IMR-90 (cell line): ENCODE results near the gene KMT5C. TPM values are rescaled to one million over a fixed set of nuclear protein-coding genes. Genes with fewer than 3 reads are reported as not detected.

Experiments used
- ATAC-seq: fragments of 200-7000 bp; cut with Tn5 transposase; 2 replicates; pipeline ENCODE4 v1.9.1; 2020; ENCODE audit warnings: low read depth, mild to moderate bottlenecking, moderate library complexity
- BruUV-seq: library from RNA; stranded (reverse); fragments of 400-500 nt; replicated peaks from 2 replicates; lab custom pipeline; 2021; lab: Mats Ljungman, UMichigan
- CTCF ChIA-PET: fragments of 300-600 bp; formaldehyde crosslinking; extraction: SDS; loops from one replicate; lab custom pipeline; 2021; ENCODE audit warnings: antibody characterized with exemption; lab: Yijun Ruan, JAX
- POLR2A ChIA-PET: fragments of 300-600 bp; sonication (Branson Sonifier 250); formaldehyde crosslinking; loops from one replicate; lab custom pipeline; 2022; ENCODE audit warnings: antibody characterized with exemption; ENCODE audit not compliant: unreplicated experiment; lab: Charles Lee
- DNase-seq: peaks from one replicate; pipeline ENCODE4 v3.0.0; 2013
- H2AFZ ChIP-seq: replicated peaks from 2 replicates; pipeline ENCODE3; 2013; ENCODE audit warnings: low read length, mild to moderate bottlenecking; ENCODE audit not compliant: poor library complexity
- H2AK5ac ChIP-seq: 2 replicates; pipeline ENCODE4 v1.6.1; 2013; ENCODE audit warnings: low read depth, low read length, inconsistent platforms
- H2AK9ac ChIP-seq: replicated peaks from 2 replicates; pipeline ENCODE3; 2013; ENCODE audit warnings: mild to moderate bottlenecking, low read depth, low read length, moderate library complexity; ENCODE audit not compliant: poor library complexity
- H2BK120ac ChIP-seq: 2 replicates; pipeline ENCODE4 v1.6.1; 2013; ENCODE audit warnings: low read depth, low read length, inconsistent platforms
- H2BK15ac ChIP-seq: 3 replicates; pipeline ENCODE4 v1.6.1; 2013; ENCODE audit warnings: low read depth, low read length, inconsistent platforms
- H2BK20ac ChIP-seq: 2 replicates; pipeline ENCODE4 v1.6.1; 2013; ENCODE audit warnings: low read depth, mild to moderate bottlenecking, inconsistent platforms, low read length, moderate library complexity
- H2BK5ac ChIP-seq: 2 replicates; pipeline ENCODE4 v1.6.1; 2013; ENCODE audit warnings: mild to moderate bottlenecking, low read depth, low read length, inconsistent platforms; ENCODE audit not compliant: poor library complexity, severe bottlenecking
- H3K14ac ChIP-seq: replicated peaks from 2 replicates; pipeline ENCODE4 v1.6.1; 2013; ENCODE audit warnings: low read depth, low read length, inconsistent platforms
- H3K18ac ChIP-seq: 2 replicates; pipeline ENCODE4 v1.6.1; 2013; ENCODE audit warnings: low read depth, low read length, control low read depth
- H3K23ac ChIP-seq: 2 replicates; pipeline ENCODE4 v1.6.1; 2013; ENCODE audit warnings: low read depth, low read length, inconsistent platforms
- H3K27ac ChIP-seq: 2 replicates; pipeline ENCODE4 v1.5.1; 2013; ENCODE audit warnings: mild to moderate bottlenecking, control low read depth, low read length; ENCODE audit not compliant: insufficient read depth
- H3K27me3 ChIP-seq: 2 replicates; pipeline ENCODE4 v1.6.1; 2013; ENCODE audit warnings: low read length; ENCODE audit not compliant: control insufficient read depth, insufficient read depth
- H3K36me3 ChIP-seq: 2 replicates; pipeline ENCODE4 v1.6.1; 2013; ENCODE audit warnings: low read length, mixed read lengths; ENCODE audit not compliant: control insufficient read depth, insufficient read depth
- H3K4ac ChIP-seq: 2 replicates; pipeline ENCODE4 v1.6.1; 2013; ENCODE audit warnings: low read depth, low read length, inconsistent platforms
- H3K4me1 ChIP-seq: 2 replicates; pipeline ENCODE4 v1.6.1; 2013; ENCODE audit warnings: low read length, mixed read lengths; ENCODE audit not compliant: control insufficient read depth, insufficient read depth
- H3K4me2 ChIP-seq: 2 replicates; pipeline ENCODE4 v1.6.1; 2013; ENCODE audit warnings: low read depth, mild to moderate bottlenecking, control low read depth, low read length, moderate library complexity
- H3K4me3 ChIP-seq: 2 replicates; pipeline ENCODE4 v1.5.1; 2013; ENCODE audit warnings: low read depth, mild to moderate bottlenecking, control low read depth, low read length, moderate library complexity; ENCODE audit not compliant: insufficient read depth
- H3K56ac ChIP-seq: 2 replicates; pipeline ENCODE4 v1.6.1; 2013; ENCODE audit warnings: low read length, inconsistent platforms; ENCODE audit not compliant: insufficient read depth; ENCODE audit errors: extremely low read depth
- H3K79me1 ChIP-seq, 2 experiments: 2 replicates each; pipeline ENCODE4 v1.6.1; 2013; ENCODE audit warnings: low read length in 2 of 2, inconsistent platforms in 1 of 2, low read depth in 1 of 2
- H3K9ac ChIP-seq: 2 replicates; pipeline ENCODE4 v1.6.1; 2013; ENCODE audit warnings: low read depth, low read length, control low read depth
- H3K9me1 ChIP-seq: 2 replicates; pipeline ENCODE4 v1.6.1; 2013; ENCODE audit warnings: low read length, inconsistent platforms; ENCODE audit not compliant: insufficient read depth
- H3K9me3 ChIP-seq: 2 replicates; pipeline ENCODE4 v1.6.1; 2013; ENCODE audit warnings: low read length; ENCODE audit not compliant: control insufficient read depth, insufficient read depth
- H4K20me1 ChIP-seq: 2 replicates; pipeline ENCODE4 v1.6.1; 2013; ENCODE audit warnings: low read length, inconsistent platforms; ENCODE audit not compliant: insufficient read depth
- H4K5ac ChIP-seq: 2 replicates; pipeline ENCODE4 v1.6.1; 2013; ENCODE audit warnings: mild to moderate bottlenecking, low read depth, low read length, control low read depth
- H4K8ac ChIP-seq, 2 experiments: 2 replicates each; pipeline ENCODE4 v1.6.1; 2013; ENCODE audit warnings: low read depth in 2 of 2, low read length in 2 of 2, control low read depth in 1 of 2, inconsistent platforms in 1 of 2
- H4K91ac ChIP-seq: 2 replicates; pipeline ENCODE4 v1.6.1; 2013; ENCODE audit warnings: low read depth, low read length, inconsistent platforms; ENCODE audit not compliant: insufficient read depth
- BHLHE40 ChIP-seq: fragments of 150-350 bp; IDR thresholded peaks from 2 replicates; pipeline ENCODE4 v1.6.1; 2016; ENCODE audit warnings: mild to moderate bottlenecking, low read depth, low read length
- CHD1 ChIP-seq: IDR thresholded peaks from 2 replicates; pipeline ENCODE4 v1.6.1; 2012; ENCODE audit warnings: low read depth, low read length, improper control_type of control experiment
- FOS ChIP-seq: fragments of 150-350 bp; IDR thresholded peaks from 2 replicates; pipeline ENCODE4 v1.6.1; 2016; ENCODE audit warnings: low read depth, low read length
- MAFK ChIP-seq: IDR thresholded peaks from 2 replicates; pipeline ENCODE4 v1.6.1; 2012; ENCODE audit warnings: low read depth, low read length, improper control_type of control experiment
- MAZ ChIP-seq: IDR thresholded peaks from 2 replicates; pipeline ENCODE4 v1.6.1; 2012; ENCODE audit warnings: low read depth, mild to moderate bottlenecking, low read length, improper control_type of control experiment, moderate library complexity, borderline replicate concordance
- MXI1 ChIP-seq: IDR thresholded peaks from 2 replicates; pipeline ENCODE4 v1.6.1; 2012; ENCODE audit warnings: low read depth, mild to moderate bottlenecking, low read length, moderate library complexity, borderline replicate concordance
- NFE2L2 ChIP-seq: fragments of 150-350 bp; IDR thresholded peaks from 2 replicates; pipeline ENCODE4 v1.6.1; 2016; ENCODE audit warnings: low read depth, mild to moderate bottlenecking, low read length
- POLR2A ChIP-seq: IDR thresholded peaks from 2 replicates; pipeline ENCODE4 v1.6.1; 2012; ENCODE audit warnings: mild to moderate bottlenecking, low read depth, low read length
- RAD21 ChIP-seq: IDR thresholded peaks from 2 replicates; pipeline ENCODE4 v1.6.1; 2012; ENCODE audit warnings: low read length, improper control_type of control experiment
- RCOR1 ChIP-seq: IDR thresholded peaks from 2 replicates; pipeline ENCODE4 v1.6.1; 2012; ENCODE audit warnings: mild to moderate bottlenecking, low read length, improper control_type of control experiment; ENCODE audit not compliant: insufficient replicate concordance
- RFX5 ChIP-seq: IDR thresholded peaks from 2 replicates; pipeline ENCODE4 v1.8.0; 2012; ENCODE audit warnings: low read depth, mild to moderate bottlenecking, low read length, moderate library complexity
- SMC3 ChIP-seq: fragments of 150-350 bp; IDR thresholded peaks from 2 replicates; pipeline ENCODE4 v1.6.1; 2016; ENCODE audit warnings: low read depth, mild to moderate bottlenecking, antibody characterized with exemption, low read length, moderate library complexity
- WGBS, 2 experiments: methylation state at CpG; one replicate each; pipeline versions ENCODE4 v1.1.5 to v1.1.7; 2013; ENCODE audit warnings: missing lambda C conversion rate in 2 of 2; ENCODE audit not compliant: insufficient read length in 1 of 2; ENCODE audit errors: extremely low coverage in 2 of 2; 5-methylcytosine and 5-hydroxymethylcytosine counted together
- dilution Hi-C: fragments of 300-500 bp; cut with HindIII; formaldehyde crosslinking; loops from one replicate; pipeline ENCODE4 v1.14.3; 2018; ENCODE audit warnings: low sequenced_read_pairs; ENCODE audit not compliant: unreplicated experiment
- in situ Hi-C: fragments of 300-500 bp; cut with MboI; formaldehyde crosslinking; loops from 3 replicates; pipeline ENCODE4 v1.14.3; 2019; ENCODE audit warnings: low sequenced_read_pairs, inconsistent platforms, mixed read lengths
- intact Hi-C: fragments of 100-400 bp; cut with micrococcal nuclease; formaldehyde crosslinking; loops from 2 replicates; pipeline ENCODE4 v1.10.0; 2022
- polyA plus RNA-seq, 3 experiments: library from polyadenylated mRNA; depleted of rRNA; stranded (reverse); fragments of >200 nt; gene quantifications; 2 replicates each; pipeline ENCODE4 v1.2.3, GENCODE V29; 2012; ENCODE audit warnings: low replicate concordance in 1 of 3
- total RNA-seq: library from RNA; depleted of rRNA; stranded (reverse); fragments of >200 nt; gene quantifications from 2 replicates; pipeline ENCODE4 v1.2.3, GENCODE V29; 2012
- TF ChIP-seq, protein P1 (sequence below): fragments of 150-350 bp; IDR thresholded peaks from 2 replicates; pipeline ENCODE4 v1.6.1; 2016; ENCODE audit warnings: low read depth, mild to moderate bottlenecking, low read length, moderate library complexity, borderline replicate concordance
- TF ChIP-seq, protein P2 (sequence below): fragments of 150-350 bp; IDR thresholded peaks from 2 replicates; pipeline ENCODE4 v1.6.1; 2017; ENCODE audit warnings: mild to moderate bottlenecking, antibody characterized with exemption, low read length, low read depth

The KMT5C gene
- total and polyA plus RNA-seq, 2 of the 4 experiments (the other 2 are of a cell fraction), result 1.8 to 5.9 TPM

DNA sequence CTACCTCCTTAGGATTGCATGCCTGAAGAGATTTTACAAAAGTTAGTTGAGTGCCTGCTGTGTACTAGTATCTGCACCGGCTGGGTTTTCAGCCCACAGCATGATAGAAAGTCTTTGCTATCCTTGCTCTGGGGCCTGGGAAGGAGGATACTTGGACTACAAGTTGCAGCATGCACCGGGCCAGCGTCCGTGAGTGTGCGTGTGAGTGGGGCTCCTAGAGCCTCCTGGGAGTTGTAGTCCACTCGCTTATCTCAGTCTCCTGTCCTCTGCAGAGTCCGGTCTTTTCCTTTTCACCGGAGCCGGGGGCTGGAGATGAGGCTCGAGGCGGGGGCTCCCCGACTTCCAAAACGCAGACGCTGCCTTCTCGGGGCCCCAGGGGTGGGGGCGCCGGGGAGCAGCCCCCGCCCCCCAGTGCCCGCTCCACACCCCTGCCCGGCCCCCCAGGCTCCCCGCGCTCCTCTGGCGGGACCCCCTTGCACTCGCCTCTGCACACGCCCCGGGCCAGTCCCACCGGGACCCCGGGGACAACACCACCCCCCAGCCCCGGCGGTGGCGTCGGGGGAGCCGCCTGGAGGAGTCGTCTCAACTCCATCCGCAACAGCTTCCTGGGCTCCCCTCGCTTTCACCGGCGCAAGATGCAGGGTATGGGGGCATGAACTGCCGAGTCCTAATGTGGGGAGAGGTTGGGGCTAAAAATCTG lies 35.2 kb upstream of the KMT5C start:
- Histone ChIP-seq H3K4ac (no peak overlapping the region), H3K9me1 (no peaks in the 10 kb centered on the region), H2BK20ac (no peak overlapping the region), H3K18ac (no peak overlapping the region), H4K91ac (no peak overlapping the region), H3K9me3 (no peaks in the 10 kb centered on the region; the same call in 1 of the 2 replicates), H4K8ac (no peak overlapping the region), H3K9ac (no peak overlapping the region), H3K23ac (no peak overlapping the region), H3K27me3 (no peaks in the 10 kb centered on the region), H3K56ac (no peak overlapping the region), H3K4me1 (no peaks in the 10 kb centered on the region), H3K79me1 (no peaks in the 10 kb centered on the region), H2BK120ac (no peak overlapping the region), H3K36me3 (peaks cover 49% of the 10 kb centered on the region), H2BK5ac (no peak overlapping the region), H2AFZ (no peak overlapping the region), H2BK15ac (no peak overlapping the region), H3K4me2 (no peak overlapping the region), H4K20me1 (no peaks in the 10 kb centered on the region), H3K4me3 (no peak overlapping the region), H3K27ac (no peak overlapping the region), H2AK9ac (no peak overlapping the region), H3K14ac (no peak overlapping the region), H2AK5ac (no peak overlapping the region), H4K5ac (no peak overlapping the region)
- DNase-seq (no peak), ATAC-seq (no peak)
- no TSS peak for BruUV-seq
- in situ Hi-C loops, result no loop called here
- dilution Hi-C loops, result no loop called here
- 94% methylated on average over 16 of the region's 39 CpGs; no CpG with 5 or more reads in 1 of the 2 experiments for WGBS, 2 experiments
- intact Hi-C loops, result loop anchor here (5.0 kb wide), 1 partner anchor 83 kb away; the partner anchor contains the start of gene RPL28
- TF ChIP-seq FOS (no peak), NFE2L2 (no peak), BHLHE40 (no peak), CHD1 (no peak), MXI1 (no peak), MAFK (no peak), RAD21 (no peak), RFX5 (no peak), SMC3 (no peak), RCOR1 (no peak), MAZ (no peak), POLR2A (no peak)
- TF ChIP-seq, protein P1, sequence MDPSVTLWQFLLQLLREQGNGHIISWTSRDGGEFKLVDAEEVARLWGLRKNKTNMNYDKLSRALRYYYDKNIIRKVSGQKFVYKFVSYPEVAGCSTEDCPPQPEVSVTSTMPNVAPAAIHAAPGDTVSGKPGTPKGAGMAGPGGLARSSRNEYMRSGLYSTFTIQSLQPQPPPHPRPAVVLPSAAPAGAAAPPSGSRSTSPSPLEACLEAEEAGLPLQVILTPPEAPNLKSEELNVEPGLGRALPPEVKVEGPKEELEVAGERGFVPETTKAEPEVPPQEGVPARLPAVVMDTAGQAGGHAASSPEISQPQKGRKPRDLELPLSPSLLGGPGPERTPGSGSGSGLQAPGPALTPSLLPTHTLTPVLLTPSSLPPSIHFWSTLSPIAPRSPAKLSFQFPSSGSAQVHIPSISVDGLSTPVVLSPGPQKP, result no peak
- TF ChIP-seq, protein P2, sequence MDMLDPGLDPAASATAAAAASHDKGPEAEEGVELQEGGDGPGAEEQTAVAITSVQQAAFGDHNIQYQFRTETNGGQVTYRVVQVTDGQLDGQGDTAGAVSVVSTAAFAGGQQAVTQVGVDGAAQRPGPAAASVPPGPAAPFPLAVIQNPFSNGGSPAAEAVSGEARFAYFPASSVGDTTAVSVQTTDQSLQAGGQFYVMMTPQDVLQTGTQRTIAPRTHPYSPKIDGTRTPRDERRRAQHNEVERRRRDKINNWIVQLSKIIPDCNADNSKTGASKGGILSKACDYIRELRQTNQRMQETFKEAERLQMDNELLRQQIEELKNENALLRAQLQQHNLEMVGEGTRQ, result no peak
- ChIA-PET CTCF (no interaction called here), POLR2A (no interaction called here)
